ELF-1 (cell line): ENCODE data around the gene TSC22D1.
A peak's percentile ranks its signal among the peaks of the same experiment; 100 is the strongest.

Experiments
- DNase-seq: peaks from one replicate; pipeline ENCODE4 v3.0.0-alpha.2; 2016; ENCODE audit warnings: low read depth, low spot score

Gene TSC22D1

DNA sequence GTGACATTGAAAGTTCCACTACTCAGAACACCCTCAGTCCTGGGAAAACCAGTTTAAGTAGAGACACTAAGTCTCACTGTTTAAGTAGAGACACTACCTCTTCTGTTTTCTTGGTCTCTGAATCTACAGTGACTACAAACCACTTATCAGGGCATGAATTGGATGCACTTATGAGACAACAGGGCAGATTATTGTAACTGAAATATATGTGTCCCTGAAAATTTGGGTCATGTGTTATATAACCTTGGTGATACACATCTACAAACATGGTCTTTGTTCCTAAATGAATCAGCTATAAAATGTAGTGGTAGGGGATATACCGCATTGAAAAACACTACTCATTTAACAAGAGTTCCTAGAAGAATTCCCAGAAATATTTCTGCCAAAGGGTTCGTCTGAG lies 146.8 kb downstream of the TSC22D1 start:
- DNase-seq = no peak

DNA sequence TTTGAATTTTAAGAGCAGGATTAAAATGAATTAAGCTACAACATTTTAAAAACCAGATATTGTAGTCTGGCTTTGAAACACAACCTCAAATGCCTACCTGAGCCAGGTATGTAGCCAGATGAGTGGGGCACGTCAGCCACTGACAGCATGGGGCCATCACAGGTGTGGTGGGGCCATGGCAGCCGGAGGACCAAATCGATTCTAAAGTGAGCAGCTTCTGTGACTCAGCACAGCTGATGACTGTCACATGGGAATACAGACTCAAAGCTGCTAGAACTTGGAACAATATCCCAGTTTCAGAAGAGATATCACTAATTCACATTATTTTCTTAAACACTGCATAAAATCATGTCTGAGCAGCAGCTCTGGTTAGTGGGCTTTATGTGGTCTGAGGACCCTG lies 149.7 kb downstream of the TSC22D1 start:
- DNase-seq = no peak

DNA sequence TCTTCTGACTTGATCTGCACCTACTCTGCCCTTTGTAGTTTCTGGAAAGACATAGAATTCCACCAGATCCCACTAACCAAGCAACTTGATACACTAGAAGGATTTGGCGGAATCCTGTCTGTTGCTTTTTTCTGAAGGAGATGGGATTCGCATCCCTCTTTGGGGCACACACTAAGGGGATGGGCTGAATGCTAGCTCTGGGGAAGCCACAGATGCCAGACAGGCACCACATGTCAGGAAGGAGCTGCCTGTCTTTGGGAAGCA lies 150.4 kb downstream of the TSC22D1 start:
- DNase-seq = no peak

DNA sequence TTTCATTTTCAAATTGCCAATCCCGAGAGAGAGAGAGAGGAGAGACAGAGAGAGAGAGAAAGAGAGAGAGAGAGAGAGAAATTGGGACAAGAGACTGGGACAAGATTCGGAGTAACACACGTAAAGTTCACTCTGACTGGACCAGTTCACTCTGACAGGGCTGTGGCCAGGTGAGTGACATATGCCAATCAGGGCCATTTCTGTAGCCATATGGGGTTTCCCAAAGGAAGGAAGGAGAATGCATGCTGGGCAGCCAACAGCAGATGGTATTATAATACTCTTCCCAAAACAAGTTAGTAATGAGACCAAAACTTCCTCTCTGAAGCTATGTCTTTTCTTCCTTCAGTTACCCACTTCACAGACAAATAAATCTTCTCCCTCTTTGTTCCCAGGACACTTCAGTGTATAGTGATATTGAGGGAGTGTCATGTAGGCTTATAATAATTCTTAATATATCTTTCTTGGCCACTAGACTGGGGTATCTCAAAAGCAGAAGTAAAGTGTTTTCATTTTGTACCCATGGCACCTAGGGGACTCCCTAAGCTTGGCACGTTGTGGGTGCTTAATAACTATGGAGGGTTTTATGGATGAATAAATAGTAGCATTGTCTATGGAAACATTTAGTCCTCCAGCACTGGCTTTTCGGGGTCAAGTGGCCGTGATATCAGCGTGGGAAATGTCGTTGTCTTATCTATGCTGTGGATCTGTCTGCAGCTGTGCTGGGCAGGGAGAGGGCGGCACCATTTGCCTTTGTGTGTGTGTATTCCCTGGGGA lies 150.9 kb downstream of the TSC22D1 start:
- no peak for DNase-seq

DNA sequence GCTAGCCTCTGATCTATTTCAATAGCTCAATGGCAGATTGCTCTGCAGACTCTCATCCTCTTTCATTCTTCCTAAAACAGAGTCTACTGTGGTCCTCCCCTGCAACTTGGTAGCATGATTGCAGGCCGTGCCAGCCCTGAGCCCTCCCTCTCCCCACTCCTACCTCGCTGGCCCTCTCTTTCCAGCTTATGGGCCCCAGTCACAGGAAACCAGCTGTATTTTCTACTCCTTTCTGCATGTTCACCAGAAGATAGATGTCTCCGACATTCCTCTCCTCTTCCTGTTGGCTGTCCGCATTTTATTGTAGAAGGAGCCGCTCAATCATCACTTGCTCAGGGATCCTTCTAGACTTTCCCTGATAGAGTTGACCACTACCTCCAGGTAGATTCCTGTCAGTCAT lies 152.3 kb downstream of the TSC22D1 start:
- no peak for DNase-seq

DNA sequence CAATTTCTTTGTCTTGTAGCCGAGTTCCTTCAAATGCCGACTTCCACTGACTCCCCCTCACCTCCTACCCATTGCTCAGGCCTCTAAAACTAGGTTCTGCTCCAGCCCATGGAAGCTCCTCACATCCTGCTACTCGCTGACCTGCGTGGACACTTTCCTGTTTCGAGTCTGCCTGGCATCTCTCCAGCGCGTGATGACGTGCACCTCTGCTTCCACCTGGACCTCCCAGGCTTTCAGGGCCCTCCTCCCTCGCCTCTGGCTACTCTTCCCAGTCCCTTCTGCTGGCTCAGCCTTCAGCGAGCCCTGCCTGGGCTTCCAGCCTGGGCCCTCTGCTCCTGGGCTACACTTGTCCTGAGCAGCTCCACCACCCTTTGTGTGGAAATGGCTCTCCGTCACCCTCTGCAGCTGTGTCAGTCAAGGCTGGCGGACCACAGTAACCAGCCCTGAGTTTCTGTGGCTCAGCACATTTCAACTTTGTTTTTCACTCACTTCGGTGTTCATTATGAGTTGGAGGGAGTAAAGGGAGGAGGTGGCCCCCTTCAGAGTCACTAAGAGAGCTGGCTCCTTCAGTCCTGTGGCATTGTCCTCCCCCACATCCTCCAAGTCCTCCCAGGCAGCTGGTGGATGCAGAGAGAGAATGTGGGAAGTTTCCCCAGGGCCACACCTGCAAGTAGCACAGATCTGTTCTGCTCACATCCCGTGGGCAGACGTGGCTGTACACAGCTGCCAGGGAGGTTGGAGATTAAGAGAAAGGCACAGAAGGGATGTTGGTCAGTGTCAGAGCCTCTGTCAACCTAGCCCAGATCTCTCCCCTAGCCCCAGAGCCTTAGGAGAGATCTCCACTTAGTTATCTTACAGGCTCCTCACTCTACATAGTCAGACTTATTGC lies 153.1 kb downstream of the TSC22D1 start:
- no peak for DNase-seq

DNA sequence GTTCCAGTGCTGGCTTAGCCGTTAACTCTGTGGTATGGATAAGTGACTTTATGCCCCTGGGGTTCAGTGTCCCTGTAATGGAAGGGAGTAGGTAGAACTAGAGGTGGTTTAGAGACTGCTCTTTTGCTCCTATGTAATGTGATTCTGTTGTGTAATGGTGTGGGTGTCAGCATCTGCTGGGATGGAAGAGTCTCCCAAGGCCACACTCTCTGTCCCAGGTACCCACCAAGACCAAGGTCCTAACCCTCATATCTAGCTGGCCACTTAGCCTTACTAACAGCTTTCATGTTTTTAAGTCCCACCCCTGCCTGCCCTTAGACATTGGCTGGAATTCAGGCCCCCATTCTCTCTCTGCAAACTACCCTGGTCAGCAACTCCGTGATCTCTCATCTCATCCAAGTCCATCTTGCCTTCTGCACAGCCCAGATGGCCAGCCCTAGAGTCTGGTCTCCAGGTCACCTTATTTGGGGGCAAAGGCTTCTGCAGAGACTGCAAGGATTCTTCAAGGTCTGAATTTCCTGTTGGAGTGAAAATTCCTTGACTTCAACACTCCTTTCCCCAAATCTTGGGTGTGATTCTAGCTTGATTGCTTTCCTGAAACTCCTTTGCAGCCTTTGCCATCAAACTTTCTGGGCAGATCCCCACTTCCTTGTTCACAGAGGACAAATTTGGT lies 154.1 kb downstream of the TSC22D1 start:
- DNase-seq = no peak

DNA sequence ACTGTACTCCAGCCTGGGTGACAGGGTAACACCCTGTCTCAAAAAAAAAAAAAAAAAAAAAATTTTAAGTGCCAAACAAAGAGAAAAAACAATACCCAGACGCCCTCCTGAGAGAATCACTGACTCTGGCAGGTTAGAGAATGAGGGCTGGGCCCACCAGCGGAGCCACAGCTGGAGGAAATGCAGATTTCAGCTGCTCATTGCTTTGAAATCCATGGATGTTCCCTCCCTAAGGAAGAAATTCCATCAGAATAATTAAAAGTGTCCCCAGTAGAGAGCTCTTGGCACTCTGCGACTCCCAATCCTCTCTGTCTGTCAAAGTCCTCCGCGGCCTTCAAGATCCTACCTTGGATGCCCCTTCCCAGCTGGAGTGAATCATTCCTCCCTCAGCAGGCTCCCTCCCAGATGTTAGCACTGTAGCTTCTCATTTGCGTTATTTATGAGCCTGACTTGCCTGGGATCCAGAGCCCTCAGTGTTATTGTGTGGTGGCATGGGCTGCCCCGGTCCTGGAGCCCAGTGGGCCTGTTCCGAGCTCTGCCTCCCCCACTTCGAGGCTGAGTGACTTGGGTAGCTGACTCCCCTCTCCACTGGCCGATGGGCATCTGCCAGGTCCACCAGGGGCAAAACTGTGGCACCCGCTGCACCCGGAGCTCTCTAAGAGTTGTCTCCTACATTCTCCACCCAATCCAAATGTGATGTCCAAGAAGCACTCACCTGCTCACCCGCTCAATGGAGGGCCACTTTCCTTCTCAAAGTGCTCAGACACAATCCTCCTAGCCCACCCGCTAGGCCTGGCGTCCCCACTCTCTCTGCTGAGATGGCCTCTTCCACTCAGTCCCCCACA lies 155.5 kb downstream of the TSC22D1 start:
- peak; percentile 70 for DNase-seq

DNA sequence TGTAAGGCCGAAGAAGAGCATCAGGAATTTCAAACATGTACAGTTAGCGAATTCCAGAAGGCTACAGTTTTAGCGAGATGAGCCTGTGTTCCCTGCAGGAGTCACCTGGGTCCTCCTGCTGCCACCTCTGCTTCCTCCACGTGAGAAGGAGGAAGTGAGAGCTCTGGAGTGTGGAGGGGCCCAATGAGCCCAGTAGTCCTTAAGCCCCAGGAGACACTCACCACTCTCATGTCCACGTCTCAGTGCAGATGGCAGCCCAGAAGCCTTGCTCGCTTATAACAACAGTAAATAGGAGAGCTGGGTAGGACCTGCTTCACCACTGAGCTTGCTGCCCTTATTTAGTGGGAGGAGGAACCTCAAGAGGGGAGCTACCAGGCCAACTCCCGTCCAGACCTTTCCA lies 158.3 kb downstream of the TSC22D1 start:
- no peak for DNase-seq

DNA sequence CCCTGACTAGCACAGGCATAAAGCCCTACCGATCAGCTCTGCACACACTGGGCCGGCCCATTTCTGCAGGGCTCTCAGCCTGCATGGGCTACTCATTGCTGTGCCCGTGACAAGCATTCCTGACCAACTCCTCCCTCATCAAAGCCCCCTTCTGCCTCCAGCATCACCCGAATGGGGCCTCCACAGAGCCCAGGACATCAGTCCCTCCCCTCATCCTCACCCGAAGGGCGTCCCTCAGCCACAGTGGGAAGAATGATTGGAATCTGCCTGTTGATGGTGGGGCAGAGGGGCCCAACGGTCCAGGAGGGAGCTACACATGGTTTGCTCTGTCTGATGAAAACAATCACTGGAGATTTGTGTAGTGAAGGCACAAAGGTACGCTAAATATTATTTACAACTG lies 158.7 kb downstream of the TSC22D1 start:
- peak; percentile 56 for DNase-seq

DNA sequence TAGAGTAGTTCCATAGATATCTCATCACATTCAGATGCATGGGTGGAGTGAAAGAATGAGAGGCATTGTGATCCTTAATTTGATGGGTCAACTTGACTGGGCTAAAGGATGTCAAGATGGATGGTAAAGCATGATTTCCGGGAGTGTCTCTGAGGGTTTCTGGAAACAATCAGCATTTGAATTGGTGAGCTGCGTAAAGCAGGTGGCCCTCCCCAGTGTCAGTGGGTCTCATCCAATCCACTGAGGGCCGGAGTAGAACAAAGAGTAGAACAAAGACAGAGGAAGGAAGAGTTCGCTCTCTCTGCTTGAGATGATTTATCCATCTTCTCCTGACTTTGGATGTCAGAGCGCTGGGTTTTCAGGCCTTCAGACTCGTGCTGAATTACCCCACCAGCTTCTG lies 159.4 kb downstream of the TSC22D1 start:
- DNase-seq = no peak

DNA sequence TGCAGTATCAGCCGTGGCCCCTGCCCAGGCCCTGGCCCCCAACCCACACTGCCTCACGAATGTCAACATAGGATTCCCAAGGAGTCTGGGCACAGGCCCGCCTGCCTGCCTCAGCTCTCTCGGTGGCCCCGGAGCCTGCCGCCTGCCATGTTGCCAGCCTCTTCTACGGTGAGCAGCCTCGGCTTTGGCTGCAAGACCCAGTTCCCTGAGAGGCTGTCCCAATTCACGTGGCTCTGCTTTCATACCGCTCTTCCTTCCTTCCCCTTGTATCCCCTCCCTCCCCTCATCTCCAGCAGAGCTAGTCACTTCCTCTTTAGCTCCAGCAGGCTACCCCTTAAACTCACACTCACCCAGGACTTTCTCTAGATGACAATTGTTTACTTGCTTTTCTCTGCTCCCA lies 159.8 kb downstream of the TSC22D1 start:
- no peak for DNase-seq

DNA sequence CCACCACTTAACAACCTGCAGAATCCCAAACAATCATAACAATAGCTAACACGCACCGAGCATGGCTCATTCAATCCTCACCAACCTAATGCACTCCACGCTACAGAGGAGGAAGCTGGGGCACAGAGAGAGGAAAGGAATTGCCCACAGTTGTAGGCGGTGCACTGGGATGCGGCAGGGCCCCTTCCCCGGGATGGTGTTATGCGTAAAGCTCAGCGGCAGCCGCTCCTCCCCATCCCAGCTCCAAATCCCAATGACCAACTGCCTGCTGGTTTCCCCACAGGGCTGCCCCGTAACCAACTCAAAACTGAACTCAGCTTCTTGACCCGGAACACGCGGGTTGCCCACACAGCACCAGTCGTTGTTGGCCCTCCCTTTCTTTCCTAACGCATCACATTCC lies 160.3 kb downstream of the TSC22D1 start:
- no peak for DNase-seq

DNA sequence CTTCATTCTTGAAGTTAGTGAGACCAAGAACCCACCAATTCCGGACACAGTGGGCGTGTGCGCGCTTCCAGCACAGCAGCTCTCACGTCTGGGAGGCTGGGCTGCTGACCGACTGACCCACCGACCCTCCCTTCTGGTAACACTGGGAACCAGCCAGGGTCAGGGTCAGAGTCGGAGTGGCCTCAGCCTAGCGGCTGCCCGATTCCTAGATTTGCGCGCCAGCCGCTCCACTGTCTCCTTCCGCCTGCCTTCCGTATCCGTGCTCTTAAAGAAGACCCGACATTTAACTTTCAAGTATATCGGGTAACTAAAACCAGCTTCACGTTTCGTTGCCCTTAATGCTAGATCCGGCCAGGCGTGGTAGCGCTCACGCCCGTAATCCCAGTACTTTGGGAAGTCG lies 161.4 kb downstream of the TSC22D1 start:
- no peak for DNase-seq

DNA sequence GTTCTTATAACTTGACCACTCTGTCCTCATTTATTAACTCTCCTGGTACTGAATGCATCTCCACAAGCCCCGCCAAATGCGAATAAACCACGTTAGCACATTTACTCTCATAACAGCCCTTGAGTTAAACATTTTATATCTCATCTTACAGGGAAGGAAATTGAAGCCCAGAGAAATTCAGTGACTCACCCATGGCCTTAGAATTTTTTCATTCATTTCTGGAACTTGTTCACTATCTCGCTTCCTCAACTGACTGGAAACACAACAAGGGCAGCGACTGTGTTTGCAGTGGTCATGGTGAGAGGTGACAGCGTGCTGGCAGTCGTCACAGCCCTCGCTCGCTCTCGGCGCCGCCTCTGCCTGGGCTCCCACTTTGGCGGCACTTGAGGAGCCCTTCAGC lies 163.0 kb downstream of the TSC22D1 start:
- DNase-seq = no peak

DNA sequence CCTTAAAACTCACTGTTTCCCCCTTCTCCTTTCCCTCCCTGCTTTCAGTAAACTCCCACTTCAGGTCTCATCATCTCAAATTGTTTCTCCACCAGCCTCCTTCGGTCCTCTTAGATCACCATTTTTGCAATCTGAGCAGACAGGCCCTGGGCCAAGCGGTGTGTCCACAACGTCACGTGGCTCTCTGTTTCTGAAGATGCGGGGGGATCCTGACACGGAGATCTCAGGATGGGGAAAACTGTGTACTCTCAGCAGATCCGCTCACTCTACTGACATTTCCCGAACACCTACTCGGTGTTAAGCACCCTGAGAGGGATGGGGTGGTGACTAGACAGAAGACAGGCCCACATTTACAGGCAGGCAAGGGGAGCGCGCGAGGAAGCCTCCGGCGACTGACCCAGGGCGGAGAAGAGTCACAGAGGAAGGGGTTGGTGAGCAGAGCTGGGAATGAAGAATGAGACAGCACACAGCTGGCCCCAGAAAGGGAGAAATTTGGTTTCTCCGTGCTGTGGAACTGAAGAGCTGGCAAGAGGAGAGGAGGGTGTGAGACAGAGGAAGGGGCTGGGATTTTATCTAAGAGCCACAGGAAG lies 163.7 kb downstream of the TSC22D1 start:
- DNase-seq = no peak

DNA sequence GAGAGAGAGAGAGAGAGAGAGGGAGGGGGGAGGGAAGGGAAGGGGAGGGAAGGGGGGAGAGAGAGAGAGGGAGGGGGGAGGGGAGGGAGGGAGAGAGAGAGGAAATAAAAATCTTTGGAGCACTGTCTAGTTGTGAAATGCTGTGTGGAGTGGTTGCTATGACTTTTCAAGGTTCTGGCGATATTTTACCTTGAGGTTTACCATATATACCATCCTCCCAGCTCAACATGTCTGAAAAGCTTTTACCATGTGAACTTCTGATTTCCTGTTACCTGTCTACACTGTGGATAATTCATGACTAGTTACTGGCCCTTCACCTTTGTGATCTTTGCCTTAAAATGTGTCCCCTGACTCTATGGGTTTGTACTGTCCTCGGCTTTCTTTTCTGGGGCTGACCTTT lies 164.3 kb downstream of the TSC22D1 start:
- DNase-seq = no peak

DNA sequence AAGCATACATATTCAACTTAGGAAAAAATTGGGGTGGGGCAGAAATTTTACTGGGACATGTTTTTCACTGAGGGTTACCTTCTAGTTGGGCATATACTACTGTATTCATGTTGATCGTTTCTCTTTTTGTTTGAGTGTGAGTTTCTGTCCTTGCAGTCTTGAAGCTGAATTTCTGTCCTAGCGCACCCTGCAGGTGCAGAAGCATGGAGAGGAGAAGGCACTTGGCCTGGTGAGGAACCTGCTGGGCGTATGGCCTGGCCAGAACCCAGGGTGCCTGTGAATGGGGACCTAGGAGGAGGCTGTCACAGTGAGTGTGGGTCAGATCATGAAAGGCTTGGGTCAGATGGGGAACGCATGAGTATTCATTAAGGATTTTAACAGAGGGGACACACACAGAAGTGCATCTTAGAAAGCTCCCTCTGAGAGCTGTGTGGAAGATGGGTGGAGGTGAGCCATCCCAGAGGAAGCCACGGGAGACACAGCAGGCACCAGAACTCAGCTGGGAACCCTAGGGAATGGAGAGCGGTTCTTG lies 165.7 kb downstream of the TSC22D1 start:
- DNase-seq = no peak

DNA sequence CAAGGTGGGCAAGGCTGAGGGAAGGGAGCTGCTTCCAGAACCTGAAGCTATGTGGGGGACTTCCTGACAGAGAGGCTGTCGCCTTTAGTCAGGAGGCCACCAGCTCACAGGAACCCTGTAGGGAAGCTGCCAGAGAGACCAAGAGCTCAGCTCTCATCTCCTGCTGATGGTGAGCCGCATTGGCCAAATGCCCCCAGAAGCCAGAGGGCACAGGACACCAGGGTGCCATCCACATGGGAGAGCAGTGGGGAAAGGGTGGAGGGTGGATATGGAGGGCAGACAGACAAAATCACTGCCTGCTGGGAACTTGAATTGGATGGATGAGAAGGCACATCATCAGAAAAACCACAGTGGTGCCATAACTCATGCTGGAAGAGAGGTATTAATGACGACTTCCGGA lies 166.5 kb downstream of the TSC22D1 start:
- no peak for DNase-seq

DNA sequence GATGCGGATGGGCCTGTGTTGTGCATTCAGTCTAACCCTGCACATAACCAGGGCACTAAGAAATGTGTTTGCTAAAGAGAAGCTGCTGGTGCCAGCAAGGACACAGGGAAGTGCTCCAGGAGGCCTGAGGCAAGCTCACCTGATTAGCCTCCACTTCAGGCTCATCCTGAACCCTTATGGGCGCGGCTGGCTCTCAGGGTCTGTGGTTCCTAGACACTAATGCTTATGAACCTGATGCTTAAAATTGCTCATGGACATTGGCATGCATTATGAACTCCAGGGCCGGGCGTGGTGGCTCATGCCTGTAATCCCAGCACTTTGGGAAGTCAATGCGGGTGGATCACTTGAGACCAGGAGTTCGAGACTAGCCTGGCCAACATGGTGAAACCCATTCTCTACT lies 168.2 kb downstream of the TSC22D1 start:
- DNase-seq = no peak

DNA sequence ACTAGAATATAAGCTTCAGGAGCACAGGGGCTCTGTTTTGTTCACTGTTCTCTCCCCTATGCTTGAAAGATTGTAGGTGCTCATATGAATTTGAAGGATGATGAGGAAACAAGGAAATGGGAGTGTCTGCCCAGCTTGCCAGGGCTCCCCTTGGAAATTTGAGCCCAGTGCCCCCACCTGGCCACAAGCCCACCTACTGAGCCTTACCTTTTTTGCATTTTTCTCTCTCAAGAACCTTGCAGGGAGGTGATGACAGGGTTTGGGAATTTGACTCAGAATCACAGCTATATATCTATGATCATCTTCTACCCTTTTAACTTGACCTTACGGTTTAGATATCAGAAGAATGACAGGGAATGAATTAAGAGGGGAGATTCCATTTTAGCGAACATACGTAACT lies 168.8 kb downstream of the TSC22D1 start:
- no peak for DNase-seq
